NT2/D1 (cell line): ENCODE measurements around the gene DDX11.

Experiments used
- SUZ12 ChIP-seq: IDR thresholded peaks from 2 replicates; pipeline ENCODE4 v1.6.1; 2011; ENCODE audit not compliant: insufficient read length, insufficient read depth; ENCODE audit errors: extremely low read depth
- YY1 ChIP-seq: IDR thresholded peaks from 2 replicates; pipeline ENCODE4 v1.6.1; 2011; ENCODE audit not compliant: insufficient read length, insufficient read depth
- ZNF274 ChIP-seq: IDR thresholded peaks from 2 replicates; pipeline ENCODE4 v1.6.1; 2011; ENCODE audit warnings: mild to moderate bottlenecking, low read depth, low read length

GRCh38 chr12:31034372-31034771 lies 39.3 kb upstream of the DDX11 start:
- TF ChIP-seq YY1 (no peak), ZNF274 (no peak), SUZ12 (no peak)
